H9 (cell line): Measurements from ENCODE around the gene FBXO24. TPM values are rescaled to one million over a fixed set of nuclear protein-coding genes. Genes with fewer than 3 reads are reported as not detected.

Experiments used
- DNase-seq: peaks from one replicate; pipeline ENCODE4 v3.0.0-alpha.2; 2017
- H2AFZ ChIP-seq: one replicate; pipeline ENCODE4 v1.6.1; 2013; ENCODE audit warnings: mild to moderate bottlenecking, low read length, control low read depth, moderate library complexity
- H2AK5ac ChIP-seq: 2 replicates; pipeline ENCODE4 v1.6.1; 2013; ENCODE audit warnings: low read length, control low read depth, mixed read lengths; ENCODE audit not compliant: insufficient read length
- H2BK120ac ChIP-seq: one replicate; pipeline ENCODE4 v1.6.1; 2013; ENCODE audit warnings: low read depth, mild to moderate bottlenecking, low read length, control low read depth, inconsistent platforms; ENCODE audit not compliant: poor library complexity, severe bottlenecking
- H2BK12ac ChIP-seq: 2 replicates; pipeline ENCODE4 v1.6.1; 2013; ENCODE audit warnings: low read length, control low read depth, mixed read lengths, low read depth; ENCODE audit not compliant: insufficient read length
- H2BK15ac ChIP-seq: 2 replicates; pipeline ENCODE4 v1.6.1; 2013; ENCODE audit warnings: low read depth, low read length, control low read depth
- H2BK20ac ChIP-seq: one replicate; pipeline ENCODE4 v1.6.1; 2013; ENCODE audit warnings: low read depth, mild to moderate bottlenecking, low read length, control low read depth, inconsistent platforms; ENCODE audit not compliant: poor library complexity, severe bottlenecking
- H2BK5ac ChIP-seq: 2 replicates; pipeline ENCODE4 v1.6.1; 2013; ENCODE audit warnings: low read length, control low read depth, mixed read lengths; ENCODE audit not compliant: insufficient read length
- H3K14ac ChIP-seq: 2 replicates; pipeline ENCODE4 v1.6.1; 2013; ENCODE audit warnings: low read length, control low read depth; ENCODE audit not compliant: insufficient read depth
- H3K18ac ChIP-seq: 2 replicates; pipeline ENCODE4 v1.6.1; 2013; ENCODE audit warnings: low read depth, mild to moderate bottlenecking, mixed read lengths, low read length, control low read depth; ENCODE audit not compliant: insufficient read length
- H3K23ac ChIP-seq: 2 replicates; pipeline ENCODE4 v1.6.1; 2013; ENCODE audit warnings: low read length, control low read depth, mixed read lengths, low read depth; ENCODE audit not compliant: insufficient read length
- H3K23me2 ChIP-seq: 2 replicates; pipeline ENCODE4 v1.6.1; 2013; ENCODE audit warnings: low read depth, mild to moderate bottlenecking, mixed read lengths, low read length, control low read depth; ENCODE audit not compliant: insufficient read length, poor library complexity, severe bottlenecking
- H3K27ac ChIP-seq: 2 replicates; pipeline ENCODE4 v1.5.1; 2013; ENCODE audit warnings: low read length, control low read depth, mixed read lengths, low read depth; ENCODE audit not compliant: insufficient read length
- H3K27me3 ChIP-seq: 2 replicates; pipeline ENCODE4 v1.6.1; 2013; ENCODE audit warnings: low read length, control low read depth, inconsistent platforms; ENCODE audit not compliant: insufficient read depth
- H3K4ac ChIP-seq: 2 replicates; pipeline ENCODE4 v1.6.1; 2013; ENCODE audit warnings: low read depth, mild to moderate bottlenecking, control low read depth, inconsistent platforms, low read length, moderate library complexity
- H3K4me1 ChIP-seq: 2 replicates; pipeline ENCODE4 v1.6.1; 2013; ENCODE audit warnings: low read length, control low read depth, inconsistent platforms; ENCODE audit not compliant: insufficient read depth
- H3K4me2 ChIP-seq: 2 replicates; pipeline ENCODE4 v1.6.1; 2013; ENCODE audit warnings: low read length, control low read depth, mixed read lengths; ENCODE audit not compliant: insufficient read length, insufficient read depth
- H3K56ac ChIP-seq: 2 replicates; pipeline ENCODE4 v1.6.1; 2013; ENCODE audit warnings: low read depth, mild to moderate bottlenecking, mixed read lengths, low read length, control low read depth; ENCODE audit not compliant: insufficient read length
- H3K79me1 ChIP-seq: 2 replicates; pipeline ENCODE4 v1.6.1; 2013; ENCODE audit warnings: low read depth, mild to moderate bottlenecking, moderate library complexity, low read length, control low read depth, inconsistent platforms; ENCODE audit not compliant: insufficient read depth, poor library complexity, severe bottlenecking
- H3K79me2 ChIP-seq: 2 replicates; pipeline ENCODE4 v1.6.1; 2013; ENCODE audit warnings: low read length, control low read depth, inconsistent platforms; ENCODE audit not compliant: insufficient read depth
- H3K9ac ChIP-seq: 2 replicates; pipeline ENCODE4 v1.6.1; 2013; ENCODE audit warnings: low read length, control low read depth, mixed read lengths; ENCODE audit not compliant: insufficient read length; ENCODE audit errors: extremely low read depth
- H3K9me3 ChIP-seq: one replicate; pipeline ENCODE4 v1.6.1; 2013; ENCODE audit warnings: low read depth, low read length, inconsistent platforms; ENCODE audit not compliant: control insufficient read depth
- H3T11ph ChIP-seq: one replicate; pipeline ENCODE4 v1.6.1; 2013; ENCODE audit warnings: mild to moderate bottlenecking, low read length, control low read depth, inconsistent platforms
- H4K20me1 ChIP-seq: one replicate; pipeline ENCODE4 v1.6.1; 2013; ENCODE audit not compliant: control insufficient read depth, insufficient read length, insufficient read depth
- H4K5ac ChIP-seq: 2 replicates; pipeline ENCODE4 v1.6.1; 2013; ENCODE audit warnings: low read depth, mild to moderate bottlenecking, mixed read lengths, low read length, control low read depth; ENCODE audit not compliant: insufficient read length
- H4K8ac ChIP-seq: replicated peaks from 2 replicates; pipeline ENCODE4 v1.6.1; 2013; ENCODE audit warnings: low read length, control low read depth, mixed read lengths, low read depth; ENCODE audit not compliant: insufficient read length
- H4K91ac ChIP-seq: 2 replicates; pipeline ENCODE4 v1.6.1; 2013; ENCODE audit warnings: low read depth, mild to moderate bottlenecking, moderate library complexity, mixed read lengths, low read length, control low read depth; ENCODE audit not compliant: insufficient read length
- H3K27ac Mint-ChIP-seq, 3 experiments: 2 replicates in 2 of 3; 3 replicates in 1 of 3; pipeline ENCODE4 v1.8.0; 2020 to 2021; ENCODE audit warnings: mixed read lengths in 3 of 3, mild to moderate bottlenecking in 1 of 3, moderate library complexity in 1 of 3
- H3K27me3 Mint-ChIP-seq: 2 replicates; pipeline ENCODE4 v1.8.0; 2021; ENCODE audit warnings: low read depth, mild to moderate bottlenecking, moderate library complexity, mixed read lengths
- H3K36me3 Mint-ChIP-seq, 3 experiments: 2 replicates in 2 of 3; 3 replicates in 1 of 3; pipeline ENCODE4 v1.8.0; 2020 to 2021; ENCODE audit warnings: low read depth in 3 of 3, mixed read lengths in 3 of 3; ENCODE audit not compliant: insufficient read depth in 1 of 3
- H3K4me1 Mint-ChIP-seq, 2 experiments: 2 replicates each; pipeline ENCODE4 v1.8.0; 2020; ENCODE audit warnings: mixed read lengths in 2 of 2
- H3K4me3 Mint-ChIP-seq, 2 experiments: 2 replicates in 1 of 2; 3 replicates in 1 of 2; pipeline ENCODE4 v1.8.0; 2020 to 2021; ENCODE audit warnings: mild to moderate bottlenecking in 2 of 2, mixed read lengths in 2 of 2, moderate library complexity in 1 of 2
- H3K9me3 Mint-ChIP-seq, 2 experiments: 2 replicates in 1 of 2; 3 replicates in 1 of 2; pipeline ENCODE4 v1.8.0; 2020; ENCODE audit warnings: mild to moderate bottlenecking in 2 of 2, mixed read lengths in 2 of 2, moderate library complexity in 1 of 2
- CTCF ChIP-seq: fragments of 200-600 bp; sonication (generic); conservative IDR thresholded peaks from 3 replicates; pipeline ENCODE4 v1.8.0; 2021; ENCODE audit warnings: antibody characterized with exemption, mild to moderate bottlenecking
- WGBS: extraction: QIAGEN DNeasy Blood & Tissue Kit; methylation state at CpG from one replicate; pipeline ENCODE4 v1.1.7; 2013; ENCODE audit warnings: missing lambda C conversion rate, low lambda C conversion rate, mixed read lengths; ENCODE audit not compliant: insufficient read length; ENCODE audit errors: extremely low coverage; 5-methylcytosine and 5-hydroxymethylcytosine counted together
- total RNA-seq: library from RNA; stranded (reverse); gene quantifications from 2 replicates; pipeline ENCODE4 v1.2.1, GENCODE V29; 2021

Gene FBXO24
- total RNA-seq, 1 experiment from 2014 or later, result 0.85 TPM

GRCh38 chr7:100556541-100556940 lies 29.6 kb upstream of the FBXO24 start:
- H3T11ph ChIP-seq, result no peak overlapping the region
- no peaks in the 10 kb centered on the region for H3K27me3 ChIP-seq
- no peak overlapping the region for H3K23ac ChIP-seq
- H4K20me1 ChIP-seq, result no peaks in the 10 kb centered on the region
- no peaks in the 10 kb centered on the region for H3K27me3 Mint-ChIP-seq
- no peak overlapping the region for H4K8ac ChIP-seq
- H3K36me3 Mint-ChIP-seq, result peaks cover 0 to 34% (median 25%) of the 10 kb centered on the region in 3 experiments; a peak in 5 of 7 replicates
- no peak overlapping the region for H2BK15ac ChIP-seq
- no CpG with 5 or more reads among the region's 4 CpGs for WGBS
- H3K4ac ChIP-seq, result no peak overlapping the region
- H3K9ac ChIP-seq, result no peak overlapping the region
- H3K9me3 Mint-ChIP-seq, result no peaks in the 10 kb centered on the region
- no peaks in the 10 kb centered on the region for H3K4me1 Mint-ChIP-seq
- H3K9me3 ChIP-seq, result no peaks in the 10 kb centered on the region
- no peak for DNase-seq
- H3K56ac ChIP-seq, result no peak overlapping the region
- H3K23me2 ChIP-seq, result no peaks in the 10 kb centered on the region
- no peak overlapping the region for H4K91ac ChIP-seq
- H4K5ac ChIP-seq, result no peak overlapping the region
- no peak overlapping the region for H3K4me2 ChIP-seq
- H3K79me2 ChIP-seq, result no peaks in the 10 kb centered on the region
- no peak overlapping the region for H2AK5ac ChIP-seq
- peak overlapping the region in 1 of 3 experiments; percentile 43; a peak in 3 of 7 replicates for H3K27ac Mint-ChIP-seq
- H3K4me3 Mint-ChIP-seq, result no peak overlapping the region
- H2BK5ac ChIP-seq, result no peak overlapping the region
- no peak overlapping the region for H3K27ac ChIP-seq
- H2BK12ac ChIP-seq, result no peak overlapping the region
- H2BK20ac ChIP-seq, result no peak overlapping the region
- no peak overlapping the region for H3K14ac ChIP-seq
- H3K18ac ChIP-seq, result no peak overlapping the region
- no peak overlapping the region for H2AFZ ChIP-seq
- no peaks in the 10 kb centered on the region for H3K4me1 ChIP-seq
- no peaks in the 10 kb centered on the region for H3K79me1 ChIP-seq
- no peak overlapping the region for H2BK120ac ChIP-seq
- no peak for TF ChIP-seq CTCF
